ENCODE measurements around the gene CDH23. TPM values are rescaled to one million over a fixed set of nuclear protein-coding genes. Genes with fewer than 3 reads are reported as not detected.

The CDH23 gene
- total and polyA plus RNA-seq, 9 of the 15 experiments (the other 6 are each of a cell fraction or from before 2014, with no cell fraction given): 0.18 to 1.2 (median 0.47) TPM

DNA sequence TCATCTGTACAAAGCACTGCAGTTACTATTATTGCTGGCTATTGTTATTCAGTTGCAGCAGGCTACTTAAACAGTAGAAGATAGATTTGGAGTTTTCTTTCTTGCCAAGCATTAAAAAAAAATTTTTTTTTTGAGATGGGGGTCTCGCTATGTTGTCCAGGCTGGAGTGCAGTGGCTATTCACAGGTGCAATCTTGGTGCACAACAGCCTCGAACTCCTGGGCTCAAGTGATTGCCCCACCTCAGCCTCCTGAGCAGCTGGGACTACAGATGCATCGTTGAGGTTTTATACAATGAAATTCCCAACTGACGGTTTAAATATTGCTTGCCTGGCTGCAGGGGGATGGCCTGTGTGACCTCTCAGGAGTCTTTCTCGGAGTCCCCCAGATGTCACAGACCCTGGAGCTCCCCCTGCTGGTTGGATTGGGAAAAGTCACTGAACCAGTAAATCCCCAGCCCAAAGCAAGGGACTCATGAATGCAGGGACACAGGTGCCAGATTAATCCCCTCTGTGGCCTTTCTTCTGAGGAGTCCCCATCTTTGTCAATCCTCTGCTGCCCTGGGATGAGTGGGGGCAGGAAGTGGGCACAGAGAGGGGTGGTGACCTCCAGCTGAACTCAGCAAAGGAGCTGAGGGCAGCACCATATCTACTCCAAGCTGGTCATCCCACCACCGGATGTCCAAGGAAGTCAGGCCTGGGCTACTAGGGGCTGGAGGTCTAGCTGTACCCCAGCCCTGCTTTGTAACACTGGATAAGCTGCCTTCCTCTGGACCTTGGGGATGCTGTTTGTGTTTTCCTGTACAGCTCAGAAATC, 173.3 kb downstream of the CDH23 start (continued):
- no peak for TF ChIP-seq SMARCC2 (IDR thresholded peaks at IDR 0.05; ENCODE audit: low read depth)
- TF ChIP-seq, protein P1, sequence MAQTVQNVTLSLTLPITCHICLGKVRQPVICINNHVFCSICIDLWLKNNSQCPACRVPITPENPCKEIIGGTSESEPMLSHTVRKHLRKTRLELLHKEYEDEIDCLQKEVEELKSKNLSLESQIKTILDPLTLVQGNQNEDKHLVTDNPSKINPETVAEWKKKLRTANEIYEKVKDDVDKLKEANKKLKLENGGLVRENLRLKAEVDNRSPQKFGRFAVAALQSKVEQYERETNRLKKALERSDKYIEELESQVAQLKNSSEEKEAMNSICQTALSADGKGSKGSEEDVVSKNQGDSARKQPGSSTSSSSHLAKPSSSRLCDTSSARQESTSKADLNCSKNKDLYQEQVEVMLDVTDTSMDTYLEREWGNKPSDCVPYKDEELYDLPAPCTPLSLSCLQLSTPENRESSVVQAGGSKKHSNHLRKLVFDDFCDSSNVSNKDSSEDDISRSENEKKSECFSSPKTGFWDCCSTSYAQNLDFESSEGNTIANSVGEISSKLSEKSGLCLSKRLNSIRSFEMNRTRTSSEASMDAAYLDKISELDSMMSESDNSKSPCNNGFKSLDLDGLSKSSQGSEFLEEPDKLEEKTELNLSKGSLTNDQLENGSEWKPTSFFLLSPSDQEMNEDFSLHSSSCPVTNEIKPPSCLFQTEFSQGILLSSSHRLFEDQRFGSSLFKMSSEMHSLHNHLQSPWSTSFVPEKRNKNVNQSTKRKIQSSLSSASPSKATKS (CRISPR knock-in tag; IDR thresholded peaks at IDR 0.05): no peak
- no peak for TF ChIP-seq ARID1B (IDR thresholded peaks at IDR 0.05)
- no peak for TF ChIP-seq POU5F1 (IDR thresholded peaks at IDR 0.05; ENCODE audit: borderline replicate concordance, low read depth, low read length, partially characterized antibody)
- no peak for TF ChIP-seq YY1 (IDR thresholded peaks at IDR 0.05; ENCODE audit: borderline replicate concordance in 1 of 3, control insufficient read depth in 1 of 3, extremely low read depth in 1 of 3, insufficient read depth in 3 of 3, insufficient read length in 1 of 3, insufficient replicate concordance in 2 of 3, low read depth in 1 of 3, low read length in 2 of 3)
- TF ChIP-seq EP400 (IDR thresholded peaks at IDR 0.05): no peak
- no peak for TF ChIP-seq CCNT2 (IDR thresholded peaks at IDR 0.05; ENCODE audit: borderline replicate concordance, extremely low read depth, insufficient read length, low read depth, low read length)
- TF ChIP-seq ELF4 (CRISPR knock-in tag; IDR thresholded peaks at IDR 0.05): no peak
- TF ChIP-seq, protein P2, sequence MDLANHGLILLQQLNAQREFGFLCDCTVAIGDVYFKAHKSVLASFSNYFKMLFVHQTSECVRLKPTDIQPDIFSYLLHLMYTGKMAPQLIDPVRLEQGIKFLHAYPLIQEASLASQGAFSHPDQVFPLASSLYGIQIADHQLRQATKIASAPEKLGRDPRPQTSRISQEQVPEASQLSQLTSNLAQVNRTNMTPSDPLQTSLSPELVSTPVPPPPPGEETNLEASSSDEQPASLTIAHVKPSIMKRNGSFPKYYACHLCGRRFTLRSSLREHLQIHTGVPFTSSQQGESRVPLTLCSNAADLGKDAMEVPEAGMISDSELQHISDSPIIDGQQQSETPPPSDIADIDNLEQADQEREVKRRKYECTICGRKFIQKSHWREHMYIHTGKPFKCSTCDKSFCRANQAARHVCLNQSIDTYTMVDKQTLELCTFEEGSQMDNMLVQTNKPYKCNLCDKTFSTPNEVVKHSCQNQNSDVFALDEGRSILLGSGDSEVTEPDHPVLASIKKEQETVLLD (IDR thresholded peaks at IDR 0.05): no peak
- TF ChIP-seq SIN3A (IDR thresholded peaks at IDR 0.05; ENCODE audit: borderline replicate concordance in 2 of 2, control insufficient read depth in 1 of 2, low read depth in 2 of 2, low read length in 2 of 2): no peak
